Smooth muscle cell of the brain vasculature (primary cell): ENCODE results near the gene FASTKD1.
"Not testable (repeated sequence)": the region's sequence is repeated elsewhere in the genome, so short reads cannot be mapped to it uniquely, and the experiment has no call there.

Experiments
- DNase-seq: peaks from one replicate; pipeline ENCODE4 v3.0.0-alpha.2; 2012; ENCODE audit warnings: low read depth, low spot score

FASTKD1 gene

GRCh38 chr2:169573160-169573973 is at the start of gene FASTKD1:
Gene FASTKD1, minus strand, starts transcription at chr2:169573865. Its CDS starts 1,836 bp downstream, at chr2:169572029.
- DNase-seq = peak; percentile 49

DNA sequence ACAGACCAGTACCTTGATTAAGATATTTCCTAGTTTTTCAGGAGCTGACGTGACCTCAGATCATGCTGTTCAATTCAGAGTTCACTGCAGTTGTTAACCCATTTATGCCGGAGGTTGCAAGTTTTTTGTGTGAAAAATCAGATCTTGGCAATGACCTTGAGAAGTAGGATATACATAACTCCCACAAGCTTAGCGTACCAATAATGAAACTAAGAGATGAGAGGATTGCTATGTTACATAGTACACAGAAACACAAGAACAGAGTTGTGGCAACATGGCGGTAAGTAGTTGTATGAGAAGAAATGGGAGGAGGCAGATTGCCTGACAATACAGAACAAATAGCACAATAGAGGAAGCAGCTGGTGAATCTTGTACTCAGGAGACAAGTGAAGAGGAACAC is 49.6 kb upstream of the FASTKD1 start:
- no peak for DNase-seq

DNA sequence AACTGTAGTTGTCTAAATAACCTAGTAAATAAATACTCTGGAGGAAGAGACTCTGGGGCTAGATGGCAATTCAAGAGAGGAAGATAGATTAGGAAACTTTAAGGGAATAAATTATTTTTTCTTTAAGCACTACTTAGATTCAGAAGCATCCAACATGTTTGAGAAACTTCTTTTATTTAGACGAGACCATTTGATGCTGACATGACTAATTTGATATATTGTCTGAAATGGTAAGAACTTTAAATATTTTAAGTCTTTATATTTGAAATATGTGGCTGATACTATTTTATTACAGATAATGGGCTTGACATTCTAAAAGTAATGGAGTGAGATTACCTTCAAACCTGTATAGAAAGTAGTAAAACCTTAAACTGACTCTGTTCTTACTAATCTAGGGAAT is 46.8 kb upstream of the FASTKD1 start:
- DNase-seq = no peak

GRCh38 chr2:169619946-169620345 is 46.3 kb upstream of the FASTKD1 start:
- no peak for DNase-seq

GRCh38 chr2:169615982-169616381 is 42.3 kb upstream of the FASTKD1 start:
- not testable (repeated sequence) for DNase-seq

DNA sequence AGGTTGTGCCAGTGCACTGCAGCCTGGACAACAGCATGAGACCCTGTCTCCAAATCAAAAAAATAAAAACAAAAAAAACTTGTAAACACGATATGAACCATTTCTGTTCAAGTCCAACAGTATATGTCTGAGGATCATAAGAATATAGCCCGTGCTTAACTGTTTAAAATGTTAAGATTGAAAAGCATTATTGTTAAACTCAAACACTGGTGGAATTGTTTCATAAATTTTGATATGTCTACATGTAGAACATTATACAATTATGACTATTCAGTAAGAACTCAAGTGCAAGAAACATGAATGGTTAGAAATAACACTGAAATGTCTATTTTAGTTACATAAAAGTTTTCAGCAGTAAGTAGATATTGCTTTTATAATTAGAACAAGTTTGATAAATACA is 40.2 kb upstream of the FASTKD1 start:
- no peak for DNase-seq

DNA sequence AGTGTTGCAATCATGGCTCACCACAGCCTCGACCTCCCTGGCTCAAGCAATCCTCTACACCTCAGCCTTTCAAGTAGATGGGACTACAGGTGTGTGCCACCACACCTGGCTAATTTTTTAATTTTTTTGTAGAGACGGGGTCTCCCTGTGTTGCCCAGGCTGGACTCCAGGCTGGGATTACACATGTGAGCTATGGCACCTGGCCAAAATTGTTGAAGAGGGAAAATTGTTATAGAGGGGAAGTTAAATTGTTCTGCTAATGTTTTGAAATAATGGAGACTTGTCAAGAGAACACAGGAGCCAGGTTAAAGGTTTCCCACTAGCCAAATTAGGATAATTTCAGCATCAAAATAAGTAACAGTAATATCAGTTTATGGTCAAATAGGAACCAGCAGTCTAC is 35.6 kb upstream of the FASTKD1 start:
- DNase-seq = no peak

- no peak for DNase-seq
Observed at GRCh38 chr2:169599568-169599967, 25.9 kb upstream of the FASTKD1 start.

GRCh38 chr2:169598982-169599381 is 25.3 kb upstream of the FASTKD1 start:
- no peak for DNase-seq

- DNase-seq = not testable (repeated sequence)
Observed at GRCh38 chr2:169596546-169596945, 22.9 kb upstream of the FASTKD1 start.

DNA sequence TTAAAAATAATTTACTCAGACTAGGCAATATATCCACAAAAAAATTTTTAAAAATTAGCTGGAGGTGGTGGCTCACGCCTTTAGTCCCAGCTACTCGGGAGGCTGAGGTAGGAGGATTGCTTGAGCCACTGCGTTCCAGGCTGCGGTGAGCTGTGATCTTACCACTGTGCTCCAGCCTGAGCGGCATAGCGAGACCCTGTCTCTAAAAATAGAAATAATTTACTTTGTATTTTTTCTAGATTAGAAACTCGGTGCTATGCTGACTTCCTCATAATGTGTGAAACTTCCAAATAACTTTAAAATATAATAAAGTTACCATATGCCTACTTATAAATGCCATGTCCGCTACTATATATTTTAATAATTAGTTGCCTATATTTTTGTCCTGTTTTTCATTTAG is 17.1 kb upstream of the FASTKD1 start:
- no peak for DNase-seq

DNA sequence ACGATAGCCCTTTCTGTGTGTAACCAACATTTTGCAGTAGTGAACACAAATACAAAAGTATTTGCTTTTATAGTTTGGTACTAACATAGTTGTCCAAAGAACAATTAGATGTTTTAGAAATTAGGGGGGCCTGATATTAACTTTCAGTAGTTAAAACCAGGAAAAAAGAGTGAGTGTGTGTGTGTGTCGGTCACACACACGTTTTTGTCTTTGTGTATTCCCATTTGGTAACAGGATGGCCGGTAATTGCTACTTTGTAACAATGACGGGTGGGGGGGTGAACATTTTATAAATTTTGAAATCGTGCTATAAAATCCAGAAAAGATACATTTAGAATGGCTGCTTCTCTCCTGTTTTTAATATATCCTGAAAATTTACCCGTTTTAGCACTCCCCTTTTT is 12.0 kb upstream of the FASTKD1 start:
- DNase-seq = no peak

DNA sequence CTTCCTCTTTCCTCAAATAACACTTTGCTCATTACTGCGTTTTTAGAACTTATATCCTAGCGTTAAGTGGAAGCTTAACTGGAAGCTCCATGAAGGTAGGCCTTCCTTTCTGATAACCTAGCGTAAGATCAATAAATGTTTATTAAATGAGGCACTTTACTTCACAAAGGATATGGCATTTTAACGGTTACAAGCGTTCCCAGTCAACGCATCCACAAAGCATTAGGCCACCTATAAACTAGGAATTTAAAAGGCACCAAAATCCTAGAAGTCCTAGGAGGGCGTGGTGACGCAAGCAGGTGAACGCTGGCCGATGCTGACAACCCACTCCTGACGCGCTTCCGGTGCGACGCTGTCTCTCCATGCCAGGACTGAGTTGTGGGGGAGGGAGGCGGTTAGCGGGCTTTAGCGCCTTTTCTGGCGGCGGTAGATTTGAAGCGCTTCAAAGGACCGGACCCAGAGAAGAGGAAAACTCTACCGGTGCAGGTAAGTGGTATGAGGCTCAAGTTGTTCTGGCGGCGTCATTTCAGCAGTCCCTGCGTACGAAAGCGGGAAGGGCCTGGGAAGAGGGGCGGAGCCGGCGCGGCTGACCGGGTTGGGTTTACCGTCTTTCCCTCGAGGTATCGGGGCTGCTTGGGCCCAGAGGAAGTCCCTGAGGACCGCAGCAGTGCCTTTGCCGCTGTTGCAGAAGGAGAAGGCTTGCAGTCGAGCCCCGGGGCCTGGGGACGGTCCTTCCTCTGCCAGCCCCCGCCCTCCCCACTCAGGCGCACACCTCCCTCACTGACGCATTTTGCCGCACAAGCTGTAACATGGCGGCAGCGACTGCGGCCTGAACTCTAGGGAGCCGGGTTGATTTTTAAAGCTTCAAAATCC is 10.6 kb upstream of the FASTKD1 start, which contains the start of gene PPIG:
TSS of gene PPIG (plus strand) at position 347 of the 873 bp plus-strand sequence. CDS start 19,691 bp downstream, outside the sequence.
- peak; percentile 80 for DNase-seq

DNA sequence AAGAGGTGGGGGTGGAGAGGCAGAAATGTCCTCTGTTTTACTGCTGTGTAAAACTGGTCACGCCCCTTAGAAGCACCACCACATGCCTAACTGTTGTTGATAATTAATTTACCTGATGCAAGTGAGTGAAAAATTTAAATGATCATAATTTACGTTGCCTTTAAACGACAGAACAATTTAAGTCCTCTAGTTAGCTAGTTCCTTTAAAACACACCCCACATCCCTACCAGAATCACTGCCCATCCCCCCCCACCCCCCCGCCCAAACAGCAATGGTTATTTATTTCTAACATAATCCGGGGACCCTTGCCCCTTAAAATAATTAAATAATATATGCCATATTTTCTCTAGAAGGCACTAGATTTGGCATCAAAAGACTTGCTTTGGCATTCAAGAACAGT is 9.9 kb upstream of the FASTKD1 start:
- no peak for DNase-seq

DNA sequence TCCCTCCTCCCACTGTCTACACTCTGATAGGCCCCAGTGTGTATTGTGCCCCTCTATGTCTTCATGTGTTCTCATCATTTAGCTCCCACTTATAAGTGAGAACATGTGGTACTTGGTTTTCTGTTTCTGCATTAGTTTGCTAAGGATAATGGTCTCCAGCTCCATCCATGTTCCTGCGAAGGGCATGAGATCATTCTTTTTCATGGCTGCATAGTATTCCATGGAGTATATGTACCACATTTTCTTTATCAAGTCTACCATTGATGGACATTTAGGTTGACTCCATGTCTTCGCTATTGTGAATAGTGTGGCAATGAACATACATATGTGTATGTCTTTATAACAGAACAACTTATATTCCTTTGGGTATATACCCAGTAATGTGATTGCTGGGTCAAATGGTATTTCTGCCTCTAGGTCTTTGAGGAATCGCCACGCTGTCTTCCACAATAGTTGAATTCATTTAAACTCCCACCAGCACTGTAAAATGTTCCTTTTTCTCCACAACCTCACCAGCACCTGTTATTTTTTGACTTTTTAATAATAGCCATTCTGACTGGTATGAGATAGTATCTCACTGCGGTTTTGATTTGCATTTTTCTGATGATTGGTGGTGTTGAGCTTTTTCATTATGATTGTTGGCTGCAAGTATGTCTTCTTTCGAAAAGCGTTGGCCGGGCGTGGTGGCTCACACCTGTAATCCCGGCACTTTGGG is 9.0 kb upstream of the FASTKD1 start:
- not testable (repeated sequence) for DNase-seq

DNA sequence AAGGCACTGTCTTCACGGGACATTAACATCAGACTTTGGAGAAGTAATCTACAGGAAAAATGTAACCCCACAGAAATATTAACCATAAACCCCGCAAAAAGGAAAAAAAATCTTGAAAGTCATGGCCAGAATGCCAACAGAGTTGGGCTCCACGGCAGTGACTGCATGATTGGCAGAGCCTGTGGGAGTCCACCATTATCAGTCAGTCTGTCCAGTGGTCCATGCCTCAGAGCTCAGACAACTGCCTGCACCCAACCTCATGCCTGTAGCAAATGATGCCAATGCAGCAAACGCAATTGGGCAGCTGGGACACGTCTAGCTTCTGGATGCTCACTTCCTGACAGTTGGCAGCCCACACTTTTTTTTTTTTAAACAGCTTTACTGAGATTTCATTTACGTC is 5.4 kb upstream of the FASTKD1 start:
- no peak for DNase-seq

- not testable (repeated sequence) for DNase-seq
Observed at GRCh38 chr2:169575264-169575663, 1.6 kb upstream of the FASTKD1 start.

DNA sequence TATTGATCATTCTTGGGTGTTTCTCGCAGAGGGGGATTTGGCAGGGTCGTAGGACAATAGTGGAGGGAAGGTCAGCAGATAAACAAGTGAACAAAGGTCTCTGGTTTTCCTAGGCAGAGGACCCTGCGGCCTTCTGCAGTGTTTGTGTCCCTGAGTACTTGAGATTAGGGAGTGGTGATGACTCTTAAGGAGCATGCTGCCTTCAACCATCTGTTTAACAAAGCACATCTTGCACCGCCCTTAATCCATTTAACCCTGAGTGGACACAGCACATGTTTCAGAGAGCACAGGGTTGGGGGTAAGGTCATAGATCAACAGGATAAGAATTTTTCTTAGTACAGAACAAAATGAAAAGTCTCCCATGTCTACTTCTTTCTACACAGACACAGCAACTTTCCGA is 874 bp upstream of the FASTKD1 start:
- not testable (repeated sequence) for DNase-seq

DNA sequence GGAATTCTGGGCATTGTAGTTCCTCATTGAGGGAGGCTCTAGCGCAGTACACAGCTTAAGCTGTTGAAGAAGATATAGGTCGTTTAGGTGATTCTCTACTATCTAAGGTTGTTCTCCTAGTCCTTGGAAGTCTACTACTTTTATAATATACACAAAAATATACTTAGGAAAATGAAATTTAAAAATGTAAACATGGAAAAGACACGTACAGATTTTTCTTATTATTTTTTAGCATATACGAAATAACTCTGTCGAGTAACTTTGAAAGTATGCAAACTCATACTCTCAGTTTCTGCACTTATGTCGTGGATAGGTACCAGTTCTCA is 272 bp upstream of the FASTKD1 start:
- no peak for DNase-seq

- DNase-seq = no peak
Observed at GRCh38 chr2:169572821-169573159, 875 bp downstream of the FASTKD1 start.

DNA sequence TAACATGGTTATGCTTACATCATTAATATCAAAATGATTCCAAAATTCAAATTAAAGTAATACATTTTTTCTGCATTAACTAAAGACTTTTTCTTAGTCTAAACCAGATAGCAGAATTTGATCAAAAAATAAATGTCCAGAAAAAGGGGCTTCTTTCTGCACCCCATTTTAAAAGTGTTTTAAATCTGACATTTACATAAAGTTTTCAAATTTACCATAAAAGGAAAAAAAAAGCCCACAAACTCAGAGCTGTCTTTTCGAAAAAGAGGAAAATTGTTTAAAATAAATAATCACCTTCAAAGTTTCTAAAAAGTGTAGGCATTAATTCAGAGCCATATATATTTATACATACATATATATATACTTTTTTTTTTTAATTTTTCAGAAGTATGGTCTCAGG is 1.5 kb downstream of the FASTKD1 start:
- DNase-seq = no peak

DNA sequence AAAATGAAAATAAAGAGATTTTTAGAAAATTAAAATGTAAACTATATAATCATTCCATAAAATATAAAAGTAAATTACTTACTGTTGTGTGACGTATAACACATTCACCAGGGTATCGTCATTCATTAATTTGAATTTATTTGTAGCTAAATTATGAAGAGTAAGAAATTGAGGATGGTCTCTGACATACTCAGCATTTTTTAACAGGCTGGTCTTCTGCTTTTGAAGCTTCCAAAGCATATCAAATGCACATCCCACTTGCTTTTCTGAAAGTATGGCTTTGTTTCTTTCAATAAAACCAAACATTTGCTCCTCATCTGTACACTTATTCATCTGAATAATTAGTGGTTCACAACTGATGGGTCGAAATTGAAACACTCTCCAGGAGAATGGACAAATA is 2.1 kb downstream of the FASTKD1 start:
- DNase-seq = no peak
